K562 (cell line): ENCODE measurements around the gene ALDH1A2. TPM values are rescaled to one million over a fixed set of nuclear protein-coding genes. Genes with fewer than 3 reads are reported as not detected.

Source experiments
- ATAC-seq: fragments of 200-7000 bp; cut with Tn5 transposase; 3 replicates; pipeline ENCODE4 v1.9.1; 2020; ENCODE audit warnings: moderate library complexity
- BruUV-seq: library from RNA; stranded (reverse); fragments of 400-500 nt; replicated peaks from 2 replicates; lab custom pipeline; 2021; lab: Mats Ljungman, UMichigan
- CTCF ChIA-PET: fragments of 300-600 bp; formaldehyde crosslinking; extraction: SDS; loops from one replicate; lab custom pipeline; 2021; ENCODE audit warnings: low intra/inter-chr PET ratio; lab: Yijun Ruan, JAX
- POLR2A ChIA-PET: fragments of 300-600, 350-650 bp; sonication (Branson Sonifier 250); formaldehyde crosslinking; extraction: SDS; loops from one replicate; lab custom pipeline; 2021; ENCODE audit warnings: antibody characterized with exemption, inconsistent platforms; lab: Yijun Ruan, JAX
- DNase-seq, 4 experiments: peaks; one replicate each; pipeline versions ENCODE4 v3.0.0 to v3.0.0-alpha.2; 2011 to 2018; ENCODE audit warnings: low spot score in 3 of 4, mixed read lengths in 3 of 4; ENCODE audit errors: extremely low read depth in 1 of 4
- FAIRE-seq: peaks from 2 replicates; lab custom pipeline; 2011; peaks lifted over from hg19 to GRCh38; lab: Jason Lieb, UNC
- H2AFZ ChIP-seq: 2 replicates; pipeline ENCODE4 v1.6.0; 2011; ENCODE audit warnings: low read depth, low read length, control low read depth, inconsistent platforms
- H3K27ac ChIP-seq: fragments of 200-600 bp; 3 replicates; pipeline ENCODE4 v1.8.0; 2011; ENCODE audit warnings: low read depth, mild to moderate bottlenecking, control low read depth, inconsistent platforms, low read length, moderate library complexity, mixed read lengths; ENCODE audit errors: extremely low read depth
- H3K27me3 ChIP-seq, 2 experiments: fragments of 300-600 bp in 1 of 2; 2 replicates in 1 of 2; 3 replicates in 1 of 2; pipeline versions ENCODE4 v1.6.0 to v1.8.0; 2011; ENCODE audit warnings: inconsistent platforms in 2 of 2, low read length in 2 of 2, mild to moderate bottlenecking in 1 of 2, mixed read lengths in 1 of 2, moderate library complexity in 1 of 2; ENCODE audit not compliant: control insufficient read depth in 2 of 2, insufficient read depth in 2 of 2
- H3K36me3 ChIP-seq: fragments of 300-600 bp; 3 replicates; pipeline ENCODE4 v1.8.0; 2011; ENCODE audit warnings: mild to moderate bottlenecking, low read length, inconsistent platforms; ENCODE audit not compliant: control insufficient read depth, insufficient read depth
- H3K4me1 ChIP-seq, 2 experiments: fragments of 200-600 bp in 1 of 2; replicated peaks in 1 of 2; 2 replicates in 1 of 2; 3 replicates in 1 of 2; pipeline versions ENCODE4 v1.5.1 to v1.8.0; 2011; ENCODE audit warnings: inconsistent platforms in 2 of 2, low read length in 2 of 2, mild to moderate bottlenecking in 1 of 2, mixed read lengths in 1 of 2, moderate library complexity in 1 of 2; ENCODE audit not compliant: control insufficient read depth in 2 of 2, insufficient read depth in 2 of 2
- H3K4me2 ChIP-seq: 2 replicates; pipeline ENCODE4 v1.6.1; 2011; ENCODE audit warnings: low read length, control low read depth, inconsistent platforms, mixed read lengths; ENCODE audit not compliant: insufficient read depth
- H3K4me3 ChIP-seq: fragments of 200-600 bp; sonication (generic), shearing (Covaris generic); 2 replicates; pipeline ENCODE4 v1.5.1; 2016; ENCODE audit warnings: control low read depth, inconsistent platforms
- H3K79me2 ChIP-seq: fragments of 200-600 bp; 3 replicates; pipeline ENCODE4 v1.8.0; 2011; ENCODE audit warnings: low read length, inconsistent platforms; ENCODE audit not compliant: control insufficient read depth, insufficient read depth
- H3K9ac ChIP-seq, 2 experiments: 2 replicates each; pipeline versions ENCODE4 v1.6.0 to v1.6.1; 2011; ENCODE audit warnings: low read depth in 2 of 2, low read length in 2 of 2, control low read depth in 1 of 2, inconsistent platforms in 1 of 2, mild to moderate bottlenecking in 1 of 2, mixed read lengths in 1 of 2; ENCODE audit not compliant: insufficient read depth in 1 of 2
- H3K9me1 ChIP-seq: one replicate; pipeline ENCODE4 v1.6.0; 2011; ENCODE audit warnings: inconsistent platforms, mild to moderate bottlenecking, low read length, moderate library complexity; ENCODE audit not compliant: control insufficient read depth, insufficient read depth
- H3K9me3 ChIP-seq: replicated peaks from 2 replicates; pipeline ENCODE4 v1.5.1; 2011; ENCODE audit warnings: low read depth, low read length, inconsistent platforms; ENCODE audit not compliant: control insufficient read depth, insufficient read depth
- H4K20me1 ChIP-seq: replicated peaks from 2 replicates; pipeline ENCODE4 v1.6.1; 2011; ENCODE audit warnings: low read length, inconsistent platforms, mixed read lengths; ENCODE audit not compliant: control insufficient read depth, insufficient read depth
- ASH1L ChIP-seq: fragments of 450-650 bp; IDR thresholded peaks from 2 replicates; pipeline ENCODE4 v1.6.1; 2018; ENCODE audit warnings: borderline replicate concordance, mild to moderate bottlenecking, low read depth; ENCODE audit not compliant: partially characterized antibody
- HMGN3 ChIP-seq: IDR thresholded peaks from 2 replicates; pipeline ENCODE4 v1.6.1; 2011; ENCODE audit warnings: borderline replicate concordance, low read depth, mild to moderate bottlenecking, mixed read lengths, low read length; ENCODE audit not compliant: insufficient read length; ENCODE audit errors: extremely low read depth
- HNRNPUL1 ChIP-seq: fragments of 200-400 bp; formaldehyde crosslinking; IDR thresholded peaks from 2 replicates; pipeline ENCODE4 v1.6.1; 2017; ENCODE audit warnings: low read length
- KDM4B ChIP-seq, 2 experiments: fragments of 450-650 bp in 1 of 2; sonication (generic) in 1 of 2; IDR thresholded peaks; 2 replicates each; pipeline ENCODE4 v1.6.1; 2016 to 2017; ENCODE audit warnings: borderline replicate concordance in 2 of 2, antibody characterized with exemption in 1 of 2, low read depth in 1 of 2, mild to moderate bottlenecking in 1 of 2
- MAFG ChIP-seq: fragments of 450-650 bp; conservative IDR thresholded peaks from 2 replicates; pipeline ENCODE4 v1.6.1; 2016; ENCODE audit warnings: missing genetic modification characterization, missing compliant biosample characterization
- MXI1 ChIP-seq: IDR thresholded peaks from 2 replicates; pipeline ENCODE4 v1.6.1; 2011; ENCODE audit warnings: low read depth, mild to moderate bottlenecking, improper control_type of control experiment, low read length
- NR0B1 ChIP-seq: fragments of 450-650 bp; IDR thresholded peaks from one replicate; pipeline ENCODE4 v1.6.1; 2018; ENCODE audit warnings: mild to moderate bottlenecking, moderate library complexity; ENCODE audit not compliant: partially characterized antibody
- PTRF ChIP-seq: fragments of 450-650 bp; IDR thresholded peaks from 2 replicates; pipeline ENCODE4 v1.6.1; 2016; ENCODE audit warnings: mild to moderate bottlenecking, missing genetic modification characterization, missing compliant biosample characterization
- SP2 ChIP-seq: IDR thresholded peaks from 2 replicates; pipeline ENCODE4 v1.6.1; 2011; ENCODE audit warnings: mild to moderate bottlenecking, low read depth, low read length, moderate library complexity; ENCODE audit not compliant: poor library complexity, severe bottlenecking; ENCODE audit errors: extremely low read depth
- ZNF146 ChIP-seq: IDR thresholded peaks from one replicate; pipeline ENCODE4 v1.6.1; 2018; ENCODE audit warnings: missing compliant biosample characterization; ENCODE audit not compliant: unreplicated experiment
- ZNF175 ChIP-seq: fragments of 200-800 bp; sonication (Bioruptor generic); IDR thresholded peaks from 2 replicates; pipeline ENCODE4 v1.6.1; 2016; ENCODE audit warnings: low read depth, mild to moderate bottlenecking, missing genetic modification characterization, missing compliant biosample characterization
- ZNF224 ChIP-seq: sonication (generic); formaldehyde crosslinking; IDR thresholded peaks from 2 replicates; pipeline ENCODE4 v1.8.0; 2022; ENCODE audit warnings: mild to moderate bottlenecking, missing genetic modification reagents
- ZNF717 ChIP-seq: fragments of 250-450 bp; sonication (Bioruptor Pico); IDR thresholded peaks from 2 replicates; pipeline ENCODE4 v1.5.0; 2021
- WGBS: fragments of 100-300 bp; shearing (Covaris generic); methylation state at CpG from one replicate; pipeline ENCODE4 v1.1.6; 2016; ENCODE audit warnings: low coverage, mixed read lengths; ENCODE audit not compliant: insufficient coverage; ENCODE audit errors: missing lambda C conversion rate; 5-methylcytosine and 5-hydroxymethylcytosine counted together
- in situ Hi-C: fragments of 300-500 bp; cut with MboI; formaldehyde crosslinking; loops from 4 replicates; pipeline ENCODE4 v1.15.0; 2018; ENCODE audit warnings: inconsistent platforms, mixed read lengths
- intact Hi-C: fragments of 100-400 bp; cut with micrococcal nuclease; formaldehyde crosslinking; loops from 2 replicates; pipeline ENCODE4 v1.14.2; 2022
- polyA plus RNA-seq, 8 experiments: library from polyadenylated mRNA; depleted of rRNA in 4 of 8; stranded (reverse) in 5 of 8; unstranded in 3 of 8; fragments of >200 nt; fragmentation: Nextera tagmentation in 2 of 8; fragmentation: Illumina TruSeq in 1 of 8; extraction: Ambion mirVana in 2 of 8; extraction: Trizol in 1 of 8; gene quantifications; 2 replicates each; pipeline versions ENCODE4 v1.2.1 to v1.2.3, GENCODE V29; 2011 to 2014; ENCODE audit warnings: inconsistent platforms in 1 of 8, missing spikeins in 1 of 8
- total RNA-seq, 7 experiments: library from RNA; depleted of rRNA in 6 of 7; stranded (reverse); fragments of >200 nt in 6 of 7; fragmentation: Illumina TruSeq in 2 of 7; extraction: Trizol in 2 of 7; gene quantifications; 2 replicates each; pipeline versions ENCODE4 v1.2.1 to v1.2.3, GENCODE V29; 2011 to 2021; ENCODE audit warnings: low replicate concordance in 1 of 7
- TF ChIP-seq, protein P1 (sequence below): sonication (generic); formaldehyde crosslinking; IDR thresholded peaks from 2 replicates; pipeline ENCODE4 v1.8.0; 2022; ENCODE audit warnings: missing genetic modification reagents, mild to moderate bottlenecking, borderline replicate concordance
- TF ChIP-seq, protein P2 (sequence below): fragments of 200-400 bp; formaldehyde crosslinking; IDR thresholded peaks from 2 replicates; pipeline ENCODE4 v1.6.1; 2017; ENCODE audit warnings: mild to moderate bottlenecking, low read depth, low read length, moderate library complexity
- TF ChIP-seq, protein P3 (sequence below): sonication (generic); formaldehyde crosslinking; IDR thresholded peaks from 2 replicates; pipeline ENCODE4 v1.5.0; 2020; ENCODE audit warnings: missing genetic modification reagents

The ALDH1A2 gene
- total and polyA plus RNA-seq, 9 of the 15 experiments (the other 6 are each of a cell fraction or from before 2014, with no cell fraction given) = 115 to 393 (median 333) TPM

GRCh38 chr15:57943754-57944420, 121.6 kb downstream of the ALDH1A2 start:
- H3K4me2 ChIP-seq = no peak overlapping the region
- intact Hi-C loops = no loop called here
- in situ Hi-C loops = no loop called here
- H3K4me1 ChIP-seq = peaks cover 0 to 3% of the 10 kb centered on the region in 2 experiments; a peak in 2 of 5 replicates
- no peaks in the 10 kb centered on the region for H3K79me2 ChIP-seq
- BruUV-seq = no TSS peak
- H3K9me1 ChIP-seq = no peaks in the 10 kb centered on the region
- no peaks in the 10 kb centered on the region for H3K36me3 ChIP-seq
- TF ChIP-seq MAFG (tag) = no peak
- no peak for TF ChIP-seq HMGN3
- no peak for TF ChIP-seq ZNF717 (CRISPR knock-in tag)
- TF ChIP-seq ZNF175 (CRISPR knock-in tag) = no peak
- no peak for TF ChIP-seq PTRF (tag)
- TF ChIP-seq, protein P1, sequence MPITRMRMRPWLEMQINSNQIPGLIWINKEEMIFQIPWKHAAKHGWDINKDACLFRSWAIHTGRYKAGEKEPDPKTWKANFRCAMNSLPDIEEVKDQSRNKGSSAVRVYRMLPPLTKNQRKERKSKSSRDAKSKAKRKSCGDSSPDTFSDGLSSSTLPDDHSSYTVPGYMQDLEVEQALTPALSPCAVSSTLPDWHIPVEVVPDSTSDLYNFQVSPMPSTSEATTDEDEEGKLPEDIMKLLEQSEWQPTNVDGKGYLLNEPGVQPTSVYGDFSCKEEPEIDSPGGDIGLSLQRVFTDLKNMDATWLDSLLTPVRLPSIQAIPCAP (CRISPR knock-in tag) = no peak
- TF ChIP-seq ASH1L = no peak
- TF ChIP-seq, protein P2, sequence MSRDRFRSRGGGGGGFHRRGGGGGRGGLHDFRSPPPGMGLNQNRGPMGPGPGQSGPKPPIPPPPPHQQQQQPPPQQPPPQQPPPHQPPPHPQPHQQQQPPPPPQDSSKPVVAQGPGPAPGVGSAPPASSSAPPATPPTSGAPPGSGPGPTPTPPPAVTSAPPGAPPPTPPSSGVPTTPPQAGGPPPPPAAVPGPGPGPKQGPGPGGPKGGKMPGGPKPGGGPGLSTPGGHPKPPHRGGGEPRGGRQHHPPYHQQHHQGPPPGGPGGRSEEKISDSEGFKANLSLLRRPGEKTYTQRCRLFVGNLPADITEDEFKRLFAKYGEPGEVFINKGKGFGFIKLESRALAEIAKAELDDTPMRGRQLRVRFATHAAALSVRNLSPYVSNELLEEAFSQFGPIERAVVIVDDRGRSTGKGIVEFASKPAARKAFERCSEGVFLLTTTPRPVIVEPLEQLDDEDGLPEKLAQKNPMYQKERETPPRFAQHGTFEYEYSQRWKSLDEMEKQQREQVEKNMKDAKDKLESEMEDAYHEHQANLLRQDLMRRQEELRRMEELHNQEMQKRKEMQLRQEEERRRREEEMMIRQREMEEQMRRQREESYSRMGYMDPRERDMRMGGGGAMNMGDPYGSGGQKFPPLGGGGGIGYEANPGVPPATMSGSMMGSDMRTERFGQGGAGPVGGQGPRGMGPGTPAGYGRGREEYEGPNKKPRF = no peak
- TF ChIP-seq KDM4B (IDR thresholded peaks at IDR 0.05; ENCODE audit: borderline replicate concordance in 2 of 2, low read depth in 1 of 2) = no peak
- TF ChIP-seq SP2 = no peak
- no peak for TF ChIP-seq HNRNPUL1
- TF ChIP-seq, protein P3, sequence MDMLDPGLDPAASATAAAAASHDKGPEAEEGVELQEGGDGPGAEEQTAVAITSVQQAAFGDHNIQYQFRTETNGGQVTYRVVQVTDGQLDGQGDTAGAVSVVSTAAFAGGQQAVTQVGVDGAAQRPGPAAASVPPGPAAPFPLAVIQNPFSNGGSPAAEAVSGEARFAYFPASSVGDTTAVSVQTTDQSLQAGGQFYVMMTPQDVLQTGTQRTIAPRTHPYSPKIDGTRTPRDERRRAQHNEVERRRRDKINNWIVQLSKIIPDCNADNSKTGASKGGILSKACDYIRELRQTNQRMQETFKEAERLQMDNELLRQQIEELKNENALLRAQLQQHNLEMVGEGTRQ = no peak
- no peak for TF ChIP-seq ZNF146
- no peak for TF ChIP-seq MXI1
- no peak for TF ChIP-seq ZNF224 (CRISPR knock-in tag)
- TF ChIP-seq NR0B1 = no peak
- TF ChIP-seq, all 486 proteins: peak for 0
- Histone ChIP-seq H3K27me3 (peaks cover 4 to 15% of the 10 kb centered on the region in 2 experiments; a peak in 3 of 5 replicates), H2AFZ (no peak overlapping the region), H3K27ac (no peak overlapping the region), H3K9me3 (no peaks in the 10 kb centered on the region), H4K20me1 (no peaks in the 10 kb centered on the region), H3K4me3 (no peak overlapping the region), H3K9ac (no peak overlapping the region)
- no peak for FAIRE-seq
- no peak for ATAC-seq
- DNase-seq = no peak
- ChIA-PET CTCF (no interaction called here), POLR2A (interaction anchor here (0.6 to 2.4 kb wide), 3 partner anchors 8 to 231 kb away, joined by 3 to 9 read pairs (median 4); no protein-coding TSS in a partner anchor)
- WGBS = 0% methylated on average over 3 of the region's 3 CpGs
